Fibroblast of lung (primary cell): ENCODE results near the gene S100A8. TPM values are rescaled to one million over a fixed set of nuclear protein-coding genes. Genes with fewer than 3 reads are reported as not detected.
"Not testable (repeated sequence)": the region's sequence is repeated elsewhere in the genome, so short reads cannot be mapped to it uniquely, and the experiment has no call there.

ENCODE experiments used
- DNase-seq, 2 donors: peaks; one replicate each; pipeline versions ENCODE4 v3.0.0 to v3.0.0-alpha.2; 2010; ENCODE audit warnings: low read depth in 2 of 2
- H2AFZ ChIP-seq: 2 replicates; pipeline ENCODE4 v1.5.1; 2012; ENCODE audit warnings: low read length, control low read depth, inconsistent platforms
- H3K27ac ChIP-seq: 2 replicates; pipeline ENCODE4 v1.5.1; 2011; ENCODE audit warnings: low read length, control low read depth; ENCODE audit not compliant: insufficient read depth
- H3K27me3 ChIP-seq: 2 replicates; pipeline ENCODE4 v1.5.1; 2011; ENCODE audit warnings: mild to moderate bottlenecking, low read length; ENCODE audit not compliant: control insufficient read depth, insufficient read depth
- H3K36me3 ChIP-seq: 2 replicates; pipeline ENCODE4 v1.5.1; 2011; ENCODE audit warnings: low read length; ENCODE audit not compliant: control insufficient read depth, insufficient read depth
- H3K4me1 ChIP-seq: 2 replicates; pipeline ENCODE4 v1.5.1; 2011; ENCODE audit warnings: low read length; ENCODE audit not compliant: control insufficient read depth, insufficient read depth; ENCODE audit errors: extremely low read depth
- H3K4me2 ChIP-seq: 2 replicates; pipeline ENCODE4 v1.5.1; 2011; ENCODE audit warnings: low read length, control low read depth; ENCODE audit not compliant: insufficient read depth; ENCODE audit errors: extremely low read depth
- H3K4me3 ChIP-seq, 4 experiments: fragments of 200-600 bp in 1 of 4; sonication (generic) in 1 of 4; replicated peaks in 1 of 4; 2 replicates each; pipeline ENCODE4 v1.5.1; 2011 to 2016; ENCODE audit warnings: low read length in 4 of 4, low read depth in 3 of 4, mild to moderate bottlenecking in 3 of 4, control low read depth in 2 of 4, inconsistent platforms in 1 of 4, mixed read lengths in 1 of 4; ENCODE audit not compliant: insufficient read depth in 1 of 4; ENCODE audit errors: control extremely low read depth in 1 of 4
- H3K79me2 ChIP-seq: 2 replicates; pipeline ENCODE4 v1.5.1; 2012; ENCODE audit warnings: mild to moderate bottlenecking, low read length, inconsistent platforms; ENCODE audit not compliant: control insufficient read depth, insufficient read depth
- H3K9ac ChIP-seq: 2 replicates; pipeline ENCODE4 v1.5.1; 2011; ENCODE audit warnings: mild to moderate bottlenecking, low read length, control low read depth; ENCODE audit not compliant: insufficient read depth
- H3K9me3 ChIP-seq: 2 replicates; pipeline ENCODE4 v1.5.1; 2012; ENCODE audit warnings: low read depth, low read length; ENCODE audit not compliant: control insufficient read depth, insufficient read depth
- H4K20me1 ChIP-seq: 2 replicates; pipeline ENCODE4 v1.5.1; 2011; ENCODE audit warnings: low read length; ENCODE audit not compliant: control insufficient read depth, insufficient read depth; ENCODE audit errors: extremely low read depth
- CTCF ChIP-seq, 2 donors: IDR thresholded peaks in 1 of 2; conservative IDR thresholded peaks in 1 of 2; 1 replicate in 1 of 2; 2 replicates in 1 of 2; pipeline ENCODE4 v1.5.1; 2011 to 2012; ENCODE audit warnings: low read length in 2 of 2, control low read depth in 1 of 2, inconsistent platforms in 1 of 2, low read depth in 1 of 2, mild to moderate bottlenecking in 1 of 2
- EZH2 ChIP-seq: IDR thresholded peaks from 2 replicates; pipeline ENCODE4 v1.5.1; 2012; ENCODE audit warnings: low read length, control low read depth, mild to moderate bottlenecking; ENCODE audit errors: missing control alignments
- polyA plus RNA-seq, 2 donors: library from polyadenylated mRNA; depleted of rRNA in 1 of 2; stranded (reverse) in 1 of 2; unstranded in 1 of 2; fragments of >200 nt; gene quantifications; 2 replicates each; pipeline ENCODE4 v1.2.1, GENCODE V29; 2011 to 2012; ENCODE audit warnings: missing spikeins in 1 of 2
- total RNA-seq: library from RNA; depleted of rRNA; stranded (reverse); fragments of >200 nt; gene quantifications from 2 replicates; pipeline ENCODE4 v1.2.1, GENCODE V29; 2014

The S100A8 gene
- total and polyA plus RNA-seq, 2 donors (not counting 1 experiment from before 2014, with no cell fraction given): not detected

- Histone ChIP-seq H3K4me2 (no peak overlapping the region), H3K4me3 (no peak overlapping the region), H3K36me3 (no peaks in the 10 kb centered on the region), H3K9me3 (no peaks in the 10 kb centered on the region), H3K27ac (no peak overlapping the region), H3K9ac (no peak overlapping the region), H3K4me1 (no peaks in the 10 kb centered on the region), H3K27me3 (no peaks in the 10 kb centered on the region), H2AFZ (no peak overlapping the region), H3K79me2 (no peaks in the 10 kb centered on the region), H4K20me1 (no peaks in the 10 kb centered on the region)
- TF ChIP-seq CTCF (conservative IDR thresholded peaks at IDR 0.05 in 1 of 2, IDR thresholded peaks at IDR 0.05 in 1 of 2; ENCODE audit: low read depth in 1 of 2, low read length in 2 of 2) (no peak), EZH2 (no peak)
- DNase-seq: no peak
Measured at GRCh38 chr1:153417136-153417888, 26.4 kb upstream of the S100A8 start.

GRCh38 chr1:153415850-153416570 is 25.1 kb upstream of the S100A8 start, which contains the start of gene S100A7A:
Gene S100A7A (plus strand): TSS chr1:153416520. CDS start chr1:153418083, 1,563 bp downstream.
- Histone ChIP-seq H3K36me3 (no peaks in the 10 kb centered on the region), H3K9me3 (no peaks in the 10 kb centered on the region), H3K9ac (no peak within 1 kb of the TSS)

GRCh38 chr1:153413961-153414360 is 23.1 kb upstream of the S100A8 start:
- H3K9ac ChIP-seq, DNase-seq: not testable (repeated sequence)

More at GRCh38 chr1:153415850-153416570, 25.1 kb upstream of the S100A8 start, which contains the start of gene S100A7A:
- H3K4me1 ChIP-seq: no peaks in the 10 kb centered on the region
- H3K4me3 ChIP-seq: no peak within 1 kb of the TSS
- no peaks in the 10 kb centered on the region for H3K79me2 ChIP-seq
- no peak for TF ChIP-seq EZH2
- TF ChIP-seq CTCF (conservative IDR thresholded peaks at IDR 0.05 in 1 of 2, IDR thresholded peaks at IDR 0.05 in 1 of 2; ENCODE audit: low read depth in 1 of 2, low read length in 2 of 2): no peak
- H3K4me2 ChIP-seq: no peak within 1 kb of the TSS
- no peak within 1 kb of the TSS for H3K27ac ChIP-seq
- no peak for DNase-seq
- no peaks in the 10 kb centered on the region for H4K20me1 ChIP-seq
- no peak within 1 kb of the TSS for H2AFZ ChIP-seq
- H3K27me3 ChIP-seq: no peaks in the 10 kb centered on the region

GRCh38 chr1:153407274-153407673 is 16.4 kb upstream of the S100A8 start:
- not testable (repeated sequence) for H3K9ac ChIP-seq, H3K36me3 ChIP-seq, H3K9me3 ChIP-seq, H3K4me3 ChIP-seq, H3K4me2 ChIP-seq, DNase-seq, H3K27ac ChIP-seq, H3K27me3 ChIP-seq, H3K4me1 ChIP-seq, H4K20me1 ChIP-seq, H2AFZ ChIP-seq, H3K79me2 ChIP-seq

More at GRCh38 chr1:153413961-153414360, 23.1 kb upstream of the S100A8 start:
- not testable (repeated sequence) for H3K79me2 ChIP-seq, H4K20me1 ChIP-seq, H3K4me1 ChIP-seq, H3K4me3 ChIP-seq, H3K4me2 ChIP-seq, H3K27ac ChIP-seq, H2AFZ ChIP-seq, H3K36me3 ChIP-seq, H3K9me3 ChIP-seq, H3K27me3 ChIP-seq

- DNase-seq, H4K20me1 ChIP-seq, H3K27me3 ChIP-seq, H3K27ac ChIP-seq, H2AFZ ChIP-seq, H3K9ac ChIP-seq, H3K79me2 ChIP-seq, H3K4me3 ChIP-seq, H3K36me3 ChIP-seq, H3K4me2 ChIP-seq, H3K4me1 ChIP-seq, H3K9me3 ChIP-seq: not testable (repeated sequence)
Measured at GRCh38 chr1:153405825-153406599, 15.1 kb upstream of the S100A8 start.
